ENCODE results near the gene FAM149B1.

DNA sequence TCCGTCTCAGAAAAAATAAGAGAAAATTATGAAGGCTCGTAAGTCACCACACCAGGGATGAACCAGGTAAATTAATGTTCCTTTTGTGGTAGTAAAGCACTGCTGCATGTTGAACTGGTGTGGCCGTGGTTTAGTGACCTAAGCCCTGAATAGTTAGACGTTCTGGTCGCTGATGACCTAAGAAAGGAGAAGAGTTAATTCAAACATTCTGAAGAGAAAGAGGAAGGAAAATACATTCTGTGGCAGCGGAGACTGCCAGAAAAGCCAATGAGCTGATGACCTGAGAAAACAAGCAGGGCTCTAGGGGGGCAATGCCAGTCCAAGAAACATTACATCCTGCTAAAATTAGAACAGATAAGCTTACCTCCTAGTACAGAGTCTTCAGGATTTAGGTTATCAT is 61.6 kb downstream of the FAM149B1 start:
- TF ChIP-seq POLR2A (IDR thresholded peaks at IDR 0.05) (no peak), CTCF (IDR thresholded peaks at IDR 0.05) (no peak)

Data from testis (tissue), 2 donors.